Measurements from ENCODE around the gene HMX1.

Gene HMX1

GRCh38 chr4:8860892-8861575, 10.6 kb downstream of the HMX1 start:
- DNase-seq (ENCODE audit: low spot score) = peak; percentile 39
- TF ChIP-seq, protein P1, sequence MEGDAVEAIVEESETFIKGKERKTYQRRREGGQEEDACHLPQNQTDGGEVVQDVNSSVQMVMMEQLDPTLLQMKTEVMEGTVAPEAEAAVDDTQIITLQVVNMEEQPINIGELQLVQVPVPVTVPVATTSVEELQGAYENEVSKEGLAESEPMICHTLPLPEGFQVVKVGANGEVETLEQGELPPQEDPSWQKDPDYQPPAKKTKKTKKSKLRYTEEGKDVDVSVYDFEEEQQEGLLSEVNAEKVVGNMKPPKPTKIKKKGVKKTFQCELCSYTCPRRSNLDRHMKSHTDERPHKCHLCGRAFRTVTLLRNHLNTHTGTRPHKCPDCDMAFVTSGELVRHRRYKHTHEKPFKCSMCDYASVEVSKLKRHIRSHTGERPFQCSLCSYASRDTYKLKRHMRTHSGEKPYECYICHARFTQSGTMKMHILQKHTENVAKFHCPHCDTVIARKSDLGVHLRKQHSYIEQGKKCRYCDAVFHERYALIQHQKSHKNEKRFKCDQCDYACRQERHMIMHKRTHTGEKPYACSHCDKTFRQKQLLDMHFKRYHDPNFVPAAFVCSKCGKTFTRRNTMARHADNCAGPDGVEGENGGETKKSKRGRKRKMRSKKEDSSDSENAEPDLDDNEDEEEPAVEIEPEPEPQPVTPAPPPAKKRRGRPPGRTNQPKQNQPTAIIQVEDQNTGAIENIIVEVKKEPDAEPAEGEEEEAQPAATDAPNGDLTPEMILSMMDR (IDR thresholded peaks at IDR 0.05; ENCODE audit: extremely low read depth, missing control alignments) = no peak

DNA sequence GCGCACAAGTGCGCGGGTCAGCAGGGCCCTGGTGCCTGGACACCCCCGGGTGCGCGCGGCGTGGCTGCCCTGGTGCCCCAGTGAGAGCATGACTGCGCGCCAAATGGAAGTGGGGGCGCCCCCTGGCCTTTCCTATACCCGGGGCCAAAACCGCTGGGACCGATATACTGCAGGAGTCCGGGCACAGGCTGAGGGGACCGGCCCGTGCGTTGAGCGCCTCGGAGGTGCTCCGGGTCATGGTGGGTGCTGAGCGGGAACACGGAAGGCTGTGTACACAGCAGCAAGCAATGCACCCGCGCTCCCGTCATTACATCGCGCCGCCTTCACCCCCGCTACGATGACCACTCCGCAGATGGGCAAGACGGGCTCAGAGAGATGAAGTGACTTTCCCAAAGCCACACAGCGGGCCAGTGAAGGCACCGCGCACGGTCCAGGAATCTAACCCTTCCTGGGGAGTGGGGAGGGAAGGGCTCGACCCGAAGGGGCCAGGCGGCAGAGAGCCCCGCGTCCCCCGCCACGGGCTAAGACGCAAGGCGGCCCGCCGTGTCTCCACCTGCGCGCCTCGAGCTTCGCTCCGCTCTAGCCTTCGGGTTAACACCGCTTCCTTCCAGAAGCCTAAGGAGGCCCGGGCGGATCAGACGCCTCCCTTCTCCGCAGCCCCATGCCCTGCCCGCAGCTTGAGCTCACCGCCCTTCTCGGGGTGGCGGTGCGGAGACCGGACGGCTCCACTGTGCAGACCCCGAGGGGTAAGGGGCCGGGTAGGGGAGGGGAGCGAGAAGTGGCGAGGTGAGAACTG, 11.3 kb downstream of the HMX1 start:
- DNase-seq (ENCODE audit: low spot score) = no peak
- TF ChIP-seq, protein P1 (IDR thresholded peaks at IDR 0.05; ENCODE audit: extremely low read depth, missing control alignments) = no peak

DNA sequence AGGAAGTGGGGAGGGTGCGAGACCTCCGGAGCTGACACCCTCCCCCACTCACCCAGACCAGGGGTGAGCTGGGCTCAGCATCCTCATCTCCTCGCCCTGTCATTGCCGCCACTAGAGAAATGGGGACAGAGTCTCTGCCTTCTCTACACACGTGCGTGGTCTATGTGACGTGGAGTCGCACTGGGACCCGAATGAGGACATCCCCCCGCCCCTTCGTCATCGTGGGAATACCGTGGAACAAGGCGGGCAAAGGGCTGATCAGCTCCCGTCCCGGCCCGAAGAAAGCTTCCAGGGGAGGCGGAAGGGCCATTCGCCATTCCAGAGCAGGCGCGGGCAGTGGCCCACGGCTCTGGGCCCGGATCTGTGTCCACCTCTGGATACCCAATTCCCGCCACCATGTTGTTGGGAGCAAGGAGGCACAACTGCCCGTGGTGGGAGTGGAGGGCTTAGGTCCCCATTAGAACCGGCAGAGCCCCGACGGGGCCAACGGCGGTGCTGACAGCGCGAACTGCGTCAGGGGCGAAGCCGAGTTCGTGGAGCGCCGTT, 12.0 kb downstream of the HMX1 start:
- DNase-seq (ENCODE audit: low spot score) = no peak
- TF ChIP-seq, protein P1 (IDR thresholded peaks at IDR 0.05; ENCODE audit: extremely low read depth, missing control alignments) = no peak

DNA sequence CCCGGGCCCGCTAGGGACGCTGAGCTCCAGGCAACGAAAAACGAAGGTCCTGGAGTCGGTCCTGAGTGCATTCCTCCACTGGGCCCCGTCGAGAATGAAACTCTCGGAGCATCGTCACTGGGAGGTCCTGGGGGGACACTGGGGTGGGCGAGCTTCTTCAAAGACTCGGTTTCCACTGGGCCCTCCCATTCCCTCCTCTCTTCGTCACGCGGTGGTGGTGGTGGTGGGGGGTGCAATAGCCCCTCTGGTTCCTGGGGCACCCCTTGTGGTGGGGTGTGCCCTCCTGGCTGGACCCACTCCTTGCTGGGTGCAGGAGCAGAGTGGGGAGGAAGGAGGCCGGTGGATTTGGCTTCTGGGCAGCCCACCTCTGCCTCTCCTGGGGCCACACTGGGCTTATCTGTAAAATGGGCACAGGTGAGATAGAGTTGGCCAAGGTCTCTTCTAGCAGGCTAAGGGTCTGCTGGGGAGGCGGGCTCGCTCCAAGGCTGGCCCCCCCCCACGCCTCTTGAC, 12.9 kb downstream of the HMX1 start:
- no peak for DNase-seq (ENCODE audit: low spot score)
- TF ChIP-seq, protein P1 (IDR thresholded peaks at IDR 0.05; ENCODE audit: extremely low read depth, missing control alignments) = no peak

DNA sequence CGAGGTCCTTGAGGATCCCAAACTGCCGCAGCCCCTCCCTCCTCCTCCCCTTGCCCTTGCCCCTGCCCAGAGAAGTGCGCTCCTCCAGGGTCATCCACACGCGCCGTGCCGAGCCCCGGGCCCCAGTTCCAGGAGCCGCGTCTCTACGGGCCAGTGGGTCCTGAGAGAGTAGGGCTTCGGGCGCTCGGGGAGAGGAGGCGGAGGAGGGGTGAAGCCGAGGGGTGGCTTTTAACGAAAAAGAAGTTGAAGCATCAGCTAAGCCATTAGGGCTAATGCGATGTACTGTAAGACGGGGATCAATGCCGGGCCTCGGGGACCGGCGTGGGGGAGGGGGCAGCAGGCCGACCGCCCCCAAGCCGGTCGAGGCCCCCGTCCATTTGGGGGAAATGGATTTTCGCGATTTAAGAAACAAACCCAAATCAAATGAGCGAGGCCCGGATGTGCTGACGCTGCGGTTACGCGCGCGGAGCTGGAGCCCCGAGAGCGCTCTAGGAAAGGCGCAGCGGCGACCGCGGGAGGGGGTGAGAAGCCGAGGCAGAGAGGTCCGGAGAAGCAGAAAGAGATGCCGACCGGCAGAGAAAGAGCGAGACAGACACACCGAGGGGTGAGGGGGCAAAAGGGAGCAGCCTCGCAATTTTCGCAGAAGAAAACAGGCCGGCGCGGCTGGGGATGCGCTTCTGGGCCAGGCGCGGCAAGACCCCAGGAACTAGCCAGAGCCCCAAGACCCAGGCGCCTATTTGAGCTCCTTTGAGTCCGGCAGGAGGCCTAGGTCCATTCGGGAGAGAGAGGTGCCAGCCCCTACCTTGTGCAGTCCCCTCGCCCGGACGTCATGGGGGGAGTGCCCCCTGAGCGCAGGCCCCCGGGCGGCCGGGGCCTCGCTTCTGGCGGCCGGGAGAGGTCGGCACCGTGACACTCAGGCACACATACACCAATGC, 13.6 kb downstream of the HMX1 start:
- DNase-seq (ENCODE audit: low spot score) = no peak
- TF ChIP-seq, protein P1 (IDR thresholded peaks at IDR 0.05; ENCODE audit: extremely low read depth, missing control alignments) = no peak

- no peak for DNase-seq (ENCODE audit: low spot score)
- TF ChIP-seq, protein P1 (IDR thresholded peaks at IDR 0.05; ENCODE audit: extremely low read depth, missing control alignments) = no peak
Observed at GRCh38 chr4:8856835-8857621, 14.6 kb downstream of the HMX1 start.
